Measurements from ENCODE around the gene GM2A.

The GM2A gene

GRCh38 chr5:151252762-151253604 is at the start of gene GM2A:
GM2A (plus strand) TSS chr5:151253185; CDS start chr5:151253217, 32 bp downstream.
- Histone ChIP-seq H3K4me3 (ENCODE audit: low read depth, low read length) (peak within 1 kb of the TSS; percentile 92), H3K27ac (ENCODE audit: low read depth, low read length) (no peak within 1 kb of the TSS), H3K36me3 (ENCODE audit: insufficient read depth, low read length) (no peaks in the 10 kb centered on the region), H3K27me3 (ENCODE audit: insufficient read depth, low read length) (peaks cover 8% of the 10 kb centered on the region; the same call in 1 of the 2 replicates), H2AFZ (ENCODE audit: low read length, unreplicated experiment) (peak within 1 kb of the TSS; percentile 100), H3K79me2 (ENCODE audit: control insufficient read depth, insufficient read depth, low read length, unreplicated experiment) (peaks cover 4% of the 10 kb centered on the region), H3K4me1 (ENCODE audit: control insufficient read depth, insufficient read depth, low read length, unreplicated experiment) (peaks cover 14% of the 10 kb centered on the region)

GRCh38 chr5:151204051-151204450 is 48.9 kb upstream of the GM2A start:
- no peak overlapping the region for H3K4me3 ChIP-seq (ENCODE audit: low read depth, low read length)
- no peaks in the 10 kb centered on the region for H3K79me2 ChIP-seq (ENCODE audit: control insufficient read depth, insufficient read depth, low read length, unreplicated experiment)
- no peaks in the 10 kb centered on the region for H3K36me3 ChIP-seq (ENCODE audit: insufficient read depth, low read length)
- H2AFZ ChIP-seq (ENCODE audit: low read length, unreplicated experiment) = no peak overlapping the region
- peaks cover 12% of the 10 kb centered on the region for H3K4me1 ChIP-seq (ENCODE audit: control insufficient read depth, insufficient read depth, low read length, unreplicated experiment)
- no peaks in the 10 kb centered on the region for H3K27me3 ChIP-seq (ENCODE audit: insufficient read depth, low read length)
- H3K27ac ChIP-seq (ENCODE audit: low read depth, low read length) = no peak overlapping the region

- H2AFZ ChIP-seq (ENCODE audit: low read length, unreplicated experiment) = no peak overlapping the region
- H3K27ac ChIP-seq (ENCODE audit: low read depth, low read length) = no peak overlapping the region
- H3K27me3 ChIP-seq (ENCODE audit: insufficient read depth, low read length) = no peaks in the 10 kb centered on the region
- H3K4me1 ChIP-seq (ENCODE audit: control insufficient read depth, insufficient read depth, low read length, unreplicated experiment) = peaks cover 12% of the 10 kb centered on the region
- H3K79me2 ChIP-seq (ENCODE audit: control insufficient read depth, insufficient read depth, low read length, unreplicated experiment) = no peaks in the 10 kb centered on the region
- H3K36me3 ChIP-seq (ENCODE audit: insufficient read depth, low read length) = no peaks in the 10 kb centered on the region
- no peak overlapping the region for H3K4me3 ChIP-seq (ENCODE audit: low read depth, low read length)
Measured at GRCh38 chr5:151205411-151205810, 47.6 kb upstream of the GM2A start.

GRCh38 chr5:151208481-151208914 is 44.5 kb upstream of the GM2A start:
- no peaks in the 10 kb centered on the region for H3K79me2 ChIP-seq (ENCODE audit: control insufficient read depth, insufficient read depth, low read length, unreplicated experiment)
- no peak overlapping the region for H2AFZ ChIP-seq (ENCODE audit: low read length, unreplicated experiment)
- H3K4me3 ChIP-seq (ENCODE audit: low read depth, low read length) = no peak overlapping the region
- H3K36me3 ChIP-seq (ENCODE audit: insufficient read depth, low read length) = no peaks in the 10 kb centered on the region
- H3K27ac ChIP-seq (ENCODE audit: low read depth, low read length) = peak overlapping the region; percentile 20; the same call in 1 of the 2 replicates
- H3K4me1 ChIP-seq (ENCODE audit: control insufficient read depth, insufficient read depth, low read length, unreplicated experiment) = peaks cover 4% of the 10 kb centered on the region
- H3K27me3 ChIP-seq (ENCODE audit: insufficient read depth, low read length) = no peaks in the 10 kb centered on the region

GRCh38 chr5:151212406-151212798 is 40.6 kb upstream of the GM2A start:
- no peak overlapping the region for H3K4me3 ChIP-seq (ENCODE audit: low read depth, low read length)

GRCh38 chr5:151213803-151214613 is 39.0 kb upstream of the GM2A start:
- peak overlapping the region; percentile 47 for H2AFZ ChIP-seq (ENCODE audit: low read length, unreplicated experiment)
- no peaks in the 10 kb centered on the region for H3K79me2 ChIP-seq (ENCODE audit: control insufficient read depth, insufficient read depth, low read length, unreplicated experiment)
- H3K4me3 ChIP-seq (ENCODE audit: low read depth, low read length) = no peak overlapping the region
- H3K36me3 ChIP-seq (ENCODE audit: insufficient read depth, low read length) = no peaks in the 10 kb centered on the region
- no peaks in the 10 kb centered on the region for H3K27me3 ChIP-seq (ENCODE audit: insufficient read depth, low read length)
- 0 out of 2 replicates have a peak overlapping the region, but pooled peaks have one; percentile 5 for H3K27ac ChIP-seq (ENCODE audit: low read depth, low read length)
- peaks cover 13% of the 10 kb centered on the region for H3K4me1 ChIP-seq (ENCODE audit: control insufficient read depth, insufficient read depth, low read length, unreplicated experiment)

More at GRCh38 chr5:151212406-151212798, 40.6 kb upstream of the GM2A start:
- H3K4me1 ChIP-seq (ENCODE audit: control insufficient read depth, insufficient read depth, low read length, unreplicated experiment) = peaks cover 17% of the 10 kb centered on the region
- no peaks in the 10 kb centered on the region for H3K36me3 ChIP-seq (ENCODE audit: insufficient read depth, low read length)
- H3K27me3 ChIP-seq (ENCODE audit: insufficient read depth, low read length) = no peaks in the 10 kb centered on the region
- no peak overlapping the region for H2AFZ ChIP-seq (ENCODE audit: low read length, unreplicated experiment)
- no peak overlapping the region for H3K27ac ChIP-seq (ENCODE audit: low read depth, low read length)
- H3K79me2 ChIP-seq (ENCODE audit: control insufficient read depth, insufficient read depth, low read length, unreplicated experiment) = no peaks in the 10 kb centered on the region

GRCh38 chr5:151214614-151215545 is 38.1 kb upstream of the GM2A start:
- Histone ChIP-seq H3K4me1 (ENCODE audit: control insufficient read depth, insufficient read depth, low read length, unreplicated experiment) (peaks cover 13% of the 10 kb centered on the region), H3K36me3 (ENCODE audit: insufficient read depth, low read length) (no peaks in the 10 kb centered on the region), H3K27ac (ENCODE audit: low read depth, low read length) (no peak overlapping the region), H3K79me2 (ENCODE audit: control insufficient read depth, insufficient read depth, low read length, unreplicated experiment) (no peaks in the 10 kb centered on the region), H2AFZ (ENCODE audit: low read length, unreplicated experiment) (peak overlapping the region; percentile 47), H3K27me3 (ENCODE audit: insufficient read depth, low read length) (no peaks in the 10 kb centered on the region), H3K4me3 (ENCODE audit: low read depth, low read length) (no peak overlapping the region)

GRCh38 chr5:151215546-151215880 is 37.5 kb upstream of the GM2A start:
- Histone ChIP-seq H3K27me3 (ENCODE audit: insufficient read depth, low read length) (no peaks in the 10 kb centered on the region), H3K27ac (ENCODE audit: low read depth, low read length) (no peak overlapping the region), H3K4me3 (ENCODE audit: low read depth, low read length) (no peak overlapping the region), H3K79me2 (ENCODE audit: control insufficient read depth, insufficient read depth, low read length, unreplicated experiment) (no peaks in the 10 kb centered on the region), H2AFZ (ENCODE audit: low read length, unreplicated experiment) (no peak overlapping the region), H3K36me3 (ENCODE audit: insufficient read depth, low read length) (no peaks in the 10 kb centered on the region), H3K4me1 (ENCODE audit: control insufficient read depth, insufficient read depth, low read length, unreplicated experiment) (peaks cover 13% of the 10 kb centered on the region)

GRCh38 chr5:151216781-151217180 is 36.2 kb upstream of the GM2A start:
- Histone ChIP-seq H3K27ac (ENCODE audit: low read depth, low read length) (no peak overlapping the region), H3K36me3 (ENCODE audit: insufficient read depth, low read length) (no peaks in the 10 kb centered on the region), H3K4me1 (ENCODE audit: control insufficient read depth, insufficient read depth, low read length, unreplicated experiment) (peaks cover 13% of the 10 kb centered on the region), H3K4me3 (ENCODE audit: low read depth, low read length) (no peak overlapping the region), H3K27me3 (ENCODE audit: insufficient read depth, low read length) (no peaks in the 10 kb centered on the region), H2AFZ (ENCODE audit: low read length, unreplicated experiment) (no peak overlapping the region), H3K79me2 (ENCODE audit: control insufficient read depth, insufficient read depth, low read length, unreplicated experiment) (no peaks in the 10 kb centered on the region)

GRCh38 chr5:151218177-151218576 is 34.8 kb upstream of the GM2A start:
- Histone ChIP-seq H3K79me2 (ENCODE audit: control insufficient read depth, insufficient read depth, low read length, unreplicated experiment) (no peaks in the 10 kb centered on the region), H3K27ac (ENCODE audit: low read depth, low read length) (no peak overlapping the region), H2AFZ (ENCODE audit: low read length, unreplicated experiment) (no peak overlapping the region), H3K27me3 (ENCODE audit: insufficient read depth, low read length) (no peaks in the 10 kb centered on the region), H3K4me3 (ENCODE audit: low read depth, low read length) (no peak overlapping the region), H3K36me3 (ENCODE audit: insufficient read depth, low read length) (no peaks in the 10 kb centered on the region), H3K4me1 (ENCODE audit: control insufficient read depth, insufficient read depth, low read length, unreplicated experiment) (peaks cover 14% of the 10 kb centered on the region)
